ENCODE data around the gene NRIP1. TPM values are rescaled to one million over a fixed set of nuclear protein-coding genes. Genes with fewer than 3 reads are reported as not detected.

NRIP1 gene
- total and polyA plus RNA-seq, 2 of the 13 experiments (the other 11 are each of a cell fraction or from before 2014, with no cell fraction given), result 21.0 to 69.0 TPM

DNA sequence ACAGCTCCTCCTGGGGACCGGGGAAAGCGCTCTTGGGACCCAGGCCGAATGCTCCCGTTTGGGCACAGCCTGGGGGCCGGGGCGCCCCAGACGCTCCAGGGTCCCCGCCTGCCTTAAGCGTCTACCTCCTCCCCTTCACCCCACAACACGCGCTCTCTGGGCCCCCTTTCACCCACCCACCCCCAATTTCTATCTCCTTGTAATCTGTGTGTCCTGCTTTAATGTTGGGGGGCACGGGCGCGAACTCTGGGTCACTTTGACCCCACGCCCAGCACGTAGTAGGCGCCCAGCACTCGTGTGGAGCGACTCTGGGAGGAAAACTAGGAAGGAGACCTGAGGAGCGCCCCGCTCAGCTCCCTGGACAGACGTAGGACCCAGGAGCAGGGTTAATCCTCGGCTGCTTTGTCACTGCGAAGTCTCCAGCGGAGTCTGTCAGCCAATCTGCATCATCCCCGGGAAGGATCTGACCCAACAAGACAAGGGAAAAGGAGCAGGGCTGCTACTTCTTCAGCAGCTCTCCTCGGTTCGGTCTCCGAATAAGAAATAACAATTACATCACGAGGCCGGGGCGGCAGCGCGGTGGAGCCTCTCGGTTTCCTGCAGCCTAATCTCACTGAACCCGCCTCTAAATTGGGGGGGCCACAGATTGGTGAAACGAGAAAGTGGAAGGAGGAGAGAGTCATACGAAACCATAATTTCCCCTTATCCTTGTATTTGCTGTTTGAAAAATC lies 757 bp upstream of the NRIP1 start (continued):
- TF ChIP-seq, protein P1, sequence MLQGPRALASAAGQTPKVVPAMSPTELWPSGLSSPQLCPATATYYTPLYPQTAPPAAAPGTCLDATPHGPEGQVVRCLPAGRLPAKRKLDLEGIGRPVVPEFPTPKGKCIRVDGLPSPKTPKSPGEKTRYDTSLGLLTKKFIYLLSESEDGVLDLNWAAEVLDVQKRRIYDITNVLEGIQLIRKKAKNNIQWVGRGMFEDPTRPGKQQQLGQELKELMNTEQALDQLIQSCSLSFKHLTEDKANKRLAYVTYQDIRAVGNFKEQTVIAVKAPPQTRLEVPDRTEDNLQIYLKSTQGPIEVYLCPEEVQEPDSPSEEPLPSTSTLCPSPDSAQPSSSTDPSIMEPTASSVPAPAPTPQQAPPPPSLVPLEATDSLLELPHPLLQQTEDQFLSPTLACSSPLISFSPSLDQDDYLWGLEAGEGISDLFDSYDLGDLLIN (CRISPR knock-in tag; IDR thresholded peaks at IDR 0.05; ENCODE audit: borderline replicate concordance), result no peak
- TF ChIP-seq RXRA (CRISPR knock-in tag; IDR thresholded peaks at IDR 0.05) (0 out of 2 replicates have a peak, but pooled peaks have one; percentile 25), SETDB1 (CRISPR knock-in tag; IDR thresholded peaks at IDR 0.05; ENCODE audit: borderline replicate concordance) (no peak), NFKB2 (CRISPR knock-in tag; IDR thresholded peaks at IDR 0.05; ENCODE audit: borderline replicate concordance) (0 out of 2 replicates have a peak, but pooled peaks have one; percentile 29), PRMT3 (CRISPR knock-in tag; IDR thresholded peaks at IDR 0.05; ENCODE audit: borderline replicate concordance, low read depth) (0 out of 2 replicates have a peak, but pooled peaks have one; percentile 18), GABPB1 (CRISPR knock-in tag; IDR thresholded peaks at IDR 0.05) (peak; percentile 7; the same call in 1 of the 2 replicates), AKAP8 (CRISPR knock-in tag; IDR thresholded peaks at IDR 0.05) (0 out of 2 replicates have a peak, but pooled peaks have one; percentile 34), ZSCAN25 (CRISPR knock-in tag; IDR thresholded peaks at IDR 0.05) (0 out of 2 replicates have a peak, but pooled peaks have one; percentile 7)
- TF ChIP-seq, protein P2, sequence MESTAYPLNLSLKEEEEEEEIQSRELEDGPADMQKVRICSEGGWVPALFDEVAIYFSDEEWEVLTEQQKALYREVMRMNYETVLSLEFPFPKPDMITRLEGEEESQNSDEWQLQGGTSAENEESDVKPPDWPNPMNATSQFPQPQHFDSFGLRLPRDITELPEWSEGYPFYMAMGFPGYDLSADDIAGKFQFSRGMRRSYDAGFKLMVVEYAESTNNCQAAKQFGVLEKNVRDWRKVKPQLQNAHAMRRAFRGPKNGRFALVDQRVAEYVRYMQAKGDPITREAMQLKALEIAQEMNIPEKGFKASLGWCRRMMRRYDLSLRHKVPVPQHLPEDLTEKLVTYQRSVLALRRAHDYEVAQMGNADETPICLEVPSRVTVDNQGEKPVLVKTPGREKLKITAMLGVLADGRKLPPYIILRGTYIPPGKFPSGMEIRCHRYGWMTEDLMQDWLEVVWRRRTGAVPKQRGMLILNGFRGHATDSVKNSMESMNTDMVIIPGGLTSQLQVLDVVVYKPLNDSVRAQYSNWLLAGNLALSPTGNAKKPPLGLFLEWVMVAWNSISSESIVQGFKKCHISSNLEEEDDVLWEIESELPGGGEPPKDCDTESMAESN (CRISPR knock-in tag; conservative IDR thresholded peaks at IDR 0.05), result peak; percentile 9; the same call in 1 of the 2 replicates
- TF ChIP-seq, protein P3, sequence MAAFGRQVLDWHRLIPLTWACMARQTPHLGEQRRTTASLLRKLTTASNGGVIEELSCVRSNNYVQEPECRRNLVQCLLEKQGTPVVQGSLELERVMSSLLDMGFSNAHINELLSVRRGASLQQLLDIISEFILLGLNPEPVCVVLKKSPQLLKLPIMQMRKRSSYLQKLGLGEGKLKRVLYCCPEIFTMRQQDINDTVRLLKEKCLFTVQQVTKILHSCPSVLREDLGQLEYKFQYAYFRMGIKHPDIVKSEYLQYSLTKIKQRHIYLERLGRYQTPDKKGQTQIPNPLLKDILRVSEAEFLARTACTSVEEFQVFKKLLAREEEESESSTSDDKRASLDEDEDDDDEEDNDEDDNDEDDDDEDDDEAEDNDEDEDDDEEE (CRISPR knock-in tag; IDR thresholded peaks at IDR 0.05), result peak; percentile 27; the same call in 1 of the 2 replicates
- TF ChIP-seq, protein P4, sequence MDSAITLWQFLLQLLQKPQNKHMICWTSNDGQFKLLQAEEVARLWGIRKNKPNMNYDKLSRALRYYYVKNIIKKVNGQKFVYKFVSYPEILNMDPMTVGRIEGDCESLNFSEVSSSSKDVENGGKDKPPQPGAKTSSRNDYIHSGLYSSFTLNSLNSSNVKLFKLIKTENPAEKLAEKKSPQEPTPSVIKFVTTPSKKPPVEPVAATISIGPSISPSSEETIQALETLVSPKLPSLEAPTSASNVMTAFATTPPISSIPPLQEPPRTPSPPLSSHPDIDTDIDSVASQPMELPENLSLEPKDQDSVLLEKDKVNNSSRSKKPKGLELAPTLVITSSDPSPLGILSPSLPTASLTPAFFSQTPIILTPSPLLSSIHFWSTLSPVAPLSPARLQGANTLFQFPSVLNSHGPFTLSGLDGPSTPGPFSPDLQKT (CRISPR knock-in tag; IDR thresholded peaks at IDR 0.05; ENCODE audit: borderline replicate concordance), result no peak
- TF ChIP-seq, protein P5, sequence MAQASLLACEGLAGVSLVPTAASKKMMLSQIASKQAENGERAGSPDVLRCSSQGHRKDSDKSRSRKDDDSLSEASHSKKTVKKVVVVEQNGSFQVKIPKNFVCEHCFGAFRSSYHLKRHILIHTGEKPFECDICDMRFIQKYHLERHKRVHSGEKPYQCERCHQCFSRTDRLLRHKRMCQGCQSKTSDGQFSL (CRISPR knock-in tag; IDR thresholded peaks at IDR 0.05), result 0 out of 2 replicates have a peak, but pooled peaks have one; percentile 39
- TF ChIP-seq, protein P6, sequence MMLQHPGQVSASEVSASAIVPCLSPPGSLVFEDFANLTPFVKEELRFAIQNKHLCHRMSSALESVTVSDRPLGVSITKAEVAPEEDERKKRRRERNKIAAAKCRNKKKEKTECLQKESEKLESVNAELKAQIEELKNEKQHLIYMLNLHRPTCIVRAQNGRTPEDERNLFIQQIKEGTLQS (CRISPR knock-in tag; IDR thresholded peaks at IDR 0.05), result peak; percentile 30; the same call in 1 of the 2 replicates
- TF ChIP-seq, protein P7, sequence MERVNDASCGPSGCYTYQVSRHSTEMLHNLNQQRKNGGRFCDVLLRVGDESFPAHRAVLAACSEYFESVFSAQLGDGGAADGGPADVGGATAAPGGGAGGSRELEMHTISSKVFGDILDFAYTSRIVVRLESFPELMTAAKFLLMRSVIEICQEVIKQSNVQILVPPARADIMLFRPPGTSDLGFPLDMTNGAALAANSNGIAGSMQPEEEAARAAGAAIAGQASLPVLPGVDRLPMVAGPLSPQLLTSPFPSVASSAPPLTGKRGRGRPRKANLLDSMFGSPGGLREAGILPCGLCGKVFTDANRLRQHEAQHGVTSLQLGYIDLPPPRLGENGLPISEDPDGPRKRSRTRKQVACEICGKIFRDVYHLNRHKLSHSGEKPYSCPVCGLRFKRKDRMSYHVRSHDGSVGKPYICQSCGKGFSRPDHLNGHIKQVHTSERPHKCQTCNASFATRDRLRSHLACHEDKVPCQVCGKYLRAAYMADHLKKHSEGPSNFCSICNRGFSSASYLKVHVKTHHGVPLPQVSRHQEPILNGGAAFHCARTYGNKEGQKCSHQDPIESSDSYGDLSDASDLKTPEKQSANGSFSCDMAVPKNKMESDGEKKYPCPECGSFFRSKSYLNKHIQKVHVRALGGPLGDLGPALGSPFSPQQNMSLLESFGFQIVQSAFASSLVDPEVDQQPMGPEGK (CRISPR knock-in tag; IDR thresholded peaks at IDR 0.05), result peak; percentile 91
- TF ChIP-seq, protein P8, sequence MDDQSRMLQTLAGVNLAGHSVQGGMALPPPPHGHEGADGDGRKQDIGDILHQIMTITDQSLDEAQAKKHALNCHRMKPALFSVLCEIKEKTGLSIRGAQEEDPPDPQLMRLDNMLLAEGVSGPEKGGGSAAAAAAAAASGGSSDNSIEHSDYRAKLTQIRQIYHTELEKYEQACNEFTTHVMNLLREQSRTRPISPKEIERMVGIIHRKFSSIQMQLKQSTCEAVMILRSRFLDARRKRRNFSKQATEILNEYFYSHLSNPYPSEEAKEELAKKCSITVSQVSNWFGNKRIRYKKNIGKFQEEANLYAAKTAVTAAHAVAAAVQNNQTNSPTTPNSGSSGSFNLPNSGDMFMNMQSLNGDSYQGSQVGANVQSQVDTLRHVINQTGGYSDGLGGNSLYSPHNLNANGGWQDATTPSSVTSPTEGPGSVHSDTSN (CRISPR knock-in tag; IDR thresholded peaks at IDR 0.05; ENCODE audit: borderline replicate concordance), result no peak

Data from HepG2 (cell line).